Stimulated activated CD8-positive, alpha-beta memory T cell treated with anti-CD3 and anti-CD28 coated beads, Interleukin-4, amount 100 ng/mL, for 48 hours (primary cell): Measurements from ENCODE around the gene MCTP1.

Source experiments
- DNase-seq: peaks from one replicate; pipeline ENCODE4 v3.0.0-alpha.2; 2020

The MCTP1 gene

DNA sequence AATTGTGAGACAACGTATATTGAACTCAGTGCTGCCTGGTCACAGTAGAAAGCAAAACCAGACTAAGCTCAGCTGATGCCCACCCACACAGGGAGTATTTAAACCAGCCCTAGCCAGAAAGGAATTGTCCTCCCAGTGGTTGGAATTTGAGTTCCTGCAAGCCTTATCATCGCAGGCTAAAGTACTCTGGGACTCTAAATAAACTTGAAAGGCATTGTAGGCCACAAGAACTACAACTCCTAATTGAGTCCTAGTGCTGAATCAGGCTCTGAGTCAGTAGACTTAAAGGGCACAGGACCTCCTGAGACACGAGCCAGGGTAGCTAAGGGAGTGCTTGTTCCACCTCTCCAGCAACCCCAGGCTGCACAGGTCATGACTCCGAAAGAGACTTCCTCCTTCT, 171.4 kb downstream of the MCTP1 start:
- no peak for DNase-seq

DNA sequence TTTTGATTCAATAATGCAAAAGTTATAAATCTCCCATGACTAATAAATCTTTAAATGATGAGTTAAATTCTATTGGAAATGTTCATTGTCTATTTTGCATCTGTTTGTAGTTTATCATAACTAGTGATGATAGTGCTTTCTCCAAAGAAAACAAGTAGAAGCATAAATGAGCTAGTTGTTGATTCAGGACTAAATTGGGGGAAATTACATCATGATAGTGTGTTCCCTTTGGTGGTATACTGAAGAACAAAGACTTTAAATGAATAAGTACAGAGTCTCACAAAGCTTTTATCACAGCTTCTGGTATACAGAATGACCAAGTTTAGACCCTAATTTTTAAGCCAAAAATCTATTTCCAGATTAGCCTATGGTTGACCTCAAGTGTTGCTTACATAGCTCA, 173.8 kb downstream of the MCTP1 start:
- DNase-seq: no peak

DNA sequence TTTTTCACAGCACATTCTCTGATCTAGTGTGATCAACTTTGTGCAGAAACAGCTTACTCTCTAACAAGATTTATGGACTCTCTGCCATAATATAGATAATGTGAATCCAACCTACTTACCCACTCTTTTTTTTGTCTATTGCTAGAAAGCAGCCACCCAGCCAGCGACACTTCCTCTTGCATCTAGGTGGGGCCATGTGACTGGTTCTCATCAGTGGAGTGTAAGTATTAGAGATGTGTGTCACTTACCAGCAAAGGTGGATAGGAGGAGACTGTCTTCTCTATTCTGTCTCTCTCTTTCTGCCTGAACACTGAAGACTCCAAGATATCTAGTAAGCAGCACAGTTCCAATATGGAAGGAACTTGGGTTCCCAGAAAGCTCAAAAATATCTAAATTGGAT, 174.8 kb downstream of the MCTP1 start:
- DNase-seq: no peak

DNA sequence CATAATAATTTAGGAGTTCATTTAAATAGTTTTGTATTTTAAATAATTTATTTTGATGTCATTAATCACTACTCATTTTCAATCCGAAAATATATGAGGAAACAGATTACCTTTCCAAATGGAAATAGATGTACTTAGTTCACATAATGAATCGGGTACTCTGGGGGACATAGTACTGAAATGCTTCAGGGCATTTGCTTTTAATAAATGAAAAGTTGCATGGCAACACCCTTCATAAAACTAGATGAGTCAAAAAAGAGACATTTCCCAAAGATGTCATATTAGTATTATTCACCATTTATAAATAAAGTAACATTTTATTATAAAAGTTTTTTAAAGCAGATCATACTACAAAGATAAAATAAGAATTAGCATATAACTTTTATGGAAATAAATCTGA, 177.8 kb downstream of the MCTP1 start:
- no peak for DNase-seq

DNA sequence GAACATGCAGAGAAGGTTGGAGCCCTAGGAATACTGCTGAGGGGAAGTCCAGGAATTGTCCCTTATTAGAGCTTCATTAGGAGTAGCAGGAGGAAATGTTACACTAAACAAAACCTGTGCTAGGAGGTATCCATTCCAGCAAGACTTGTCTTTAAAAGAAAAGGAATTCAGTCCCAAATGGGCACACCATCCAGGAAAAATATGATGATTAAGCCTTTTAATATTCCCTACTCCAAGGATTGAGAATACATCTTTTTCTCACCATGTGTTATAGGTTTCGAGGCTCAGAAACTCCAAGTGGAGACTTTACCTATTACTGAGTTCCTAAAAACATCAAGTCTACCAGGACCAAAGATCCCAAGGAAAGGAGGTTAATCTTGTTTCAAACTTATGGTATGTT, 179.3 kb downstream of the MCTP1 start:
- DNase-seq: no peak

DNA sequence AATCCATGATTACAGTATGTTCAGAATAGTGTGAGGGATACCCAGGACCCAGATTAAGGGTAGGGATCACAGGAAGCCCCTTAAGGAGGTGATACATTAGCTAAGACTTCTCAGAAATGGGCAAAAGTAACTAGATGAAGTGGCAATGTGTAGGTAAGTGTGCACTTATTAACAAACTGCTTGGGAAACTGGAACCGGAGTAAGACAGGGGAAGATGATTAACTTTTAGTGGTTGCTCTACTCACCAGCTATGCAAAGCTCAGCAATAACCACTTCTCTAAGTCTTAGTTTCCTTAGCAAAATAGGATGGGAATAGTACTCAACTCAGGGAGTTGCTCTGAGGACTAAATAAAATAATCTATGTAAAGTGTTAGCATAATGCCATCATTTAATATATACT, 182.2 kb downstream of the MCTP1 start:
- no peak for DNase-seq

DNA sequence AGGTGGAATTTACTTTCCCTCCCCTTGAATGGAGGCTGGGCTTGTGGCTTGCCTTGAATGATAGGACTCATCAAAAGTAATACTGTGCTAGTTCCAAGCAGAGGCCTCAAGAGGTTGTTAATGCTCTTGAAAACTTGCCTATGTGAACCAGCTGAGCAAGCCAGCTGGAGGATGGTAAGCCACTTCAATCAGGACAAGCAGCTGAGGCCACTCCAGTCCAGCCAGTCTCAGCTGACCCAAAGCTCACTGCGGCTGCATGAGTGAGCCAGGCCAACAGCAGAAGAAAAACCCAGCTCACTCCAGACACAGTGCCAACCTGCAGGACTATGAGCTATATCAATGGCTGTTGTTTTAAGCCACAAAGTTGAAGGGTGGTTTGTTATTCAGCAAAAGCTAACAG, 182.8 kb downstream of the MCTP1 start:
- no peak for DNase-seq

DNA sequence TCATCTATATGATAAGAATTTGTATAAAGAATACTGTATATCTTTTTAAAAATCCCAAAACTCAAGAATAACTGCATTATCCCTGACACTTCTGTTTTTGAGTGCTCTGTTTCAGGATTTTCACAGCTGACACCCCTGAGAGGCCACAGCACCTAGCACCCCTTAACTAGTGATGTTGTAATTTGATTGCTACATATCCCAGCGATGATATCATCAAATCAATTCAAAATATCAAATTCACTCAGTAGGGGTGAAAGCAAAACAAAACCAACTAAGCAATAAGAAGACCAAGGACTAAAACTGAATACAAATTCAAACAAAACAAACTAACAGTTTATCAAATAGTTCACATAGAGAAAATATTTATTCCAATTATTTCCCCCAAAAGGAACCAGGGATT, 184.3 kb downstream of the MCTP1 start:
- no peak for DNase-seq

DNA sequence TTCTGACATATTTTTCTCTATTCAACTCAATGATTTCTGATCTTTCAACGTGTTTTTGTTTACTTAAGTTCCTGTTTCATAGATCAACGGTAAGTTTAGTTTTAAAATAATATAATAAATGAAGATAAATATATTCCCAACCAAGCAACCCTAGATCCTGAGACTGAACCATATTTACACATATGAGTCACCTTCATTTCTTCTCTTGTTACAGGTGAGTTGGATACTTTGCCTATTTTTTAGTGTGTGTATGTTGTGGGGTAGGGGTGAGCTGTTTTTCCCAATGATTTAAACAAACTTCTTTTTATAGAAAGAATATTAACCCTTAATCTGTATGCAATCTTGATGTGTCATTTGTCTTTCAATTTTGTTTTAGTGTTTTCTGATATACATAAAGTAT, 186.9 kb downstream of the MCTP1 start:
- DNase-seq: no peak

DNA sequence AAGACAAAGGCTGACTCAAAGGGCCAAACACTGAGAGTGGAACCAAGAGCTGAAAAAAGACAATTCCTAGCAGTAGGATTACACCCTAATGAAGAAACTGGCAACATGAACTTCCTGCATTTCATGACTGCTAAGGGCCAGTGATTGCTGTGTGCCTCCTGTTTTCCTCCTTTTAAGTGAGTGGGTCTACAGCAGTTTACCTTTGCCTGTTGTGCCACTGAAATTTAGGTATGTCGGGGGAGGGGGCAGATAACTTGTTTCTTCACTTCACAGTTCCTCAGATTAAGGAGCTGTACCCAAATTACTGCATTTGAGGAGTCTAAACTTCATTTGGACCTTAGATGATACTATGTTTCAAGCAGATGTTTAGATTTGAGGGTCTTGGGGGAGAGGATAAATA, 191.7 kb downstream of the MCTP1 start:
- no peak for DNase-seq

DNA sequence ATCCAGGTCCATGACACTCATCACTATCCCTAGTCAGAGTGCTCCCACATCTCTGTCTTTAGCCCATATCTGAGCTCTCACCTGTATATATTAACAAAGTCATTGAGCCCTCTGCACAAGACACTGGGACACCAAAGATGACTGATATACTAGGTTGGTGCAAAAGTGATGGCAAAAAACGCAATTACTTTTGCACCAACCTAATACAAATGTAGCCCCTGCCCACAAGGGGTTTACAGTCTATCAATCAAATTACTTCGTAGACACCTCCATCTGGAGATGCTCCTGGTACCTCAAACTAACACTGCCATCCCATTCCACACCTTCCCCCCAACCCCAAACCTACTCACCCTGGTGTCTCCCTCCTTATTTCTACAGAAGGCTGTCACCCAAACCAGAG, 194.1 kb downstream of the MCTP1 start:
- no peak for DNase-seq

DNA sequence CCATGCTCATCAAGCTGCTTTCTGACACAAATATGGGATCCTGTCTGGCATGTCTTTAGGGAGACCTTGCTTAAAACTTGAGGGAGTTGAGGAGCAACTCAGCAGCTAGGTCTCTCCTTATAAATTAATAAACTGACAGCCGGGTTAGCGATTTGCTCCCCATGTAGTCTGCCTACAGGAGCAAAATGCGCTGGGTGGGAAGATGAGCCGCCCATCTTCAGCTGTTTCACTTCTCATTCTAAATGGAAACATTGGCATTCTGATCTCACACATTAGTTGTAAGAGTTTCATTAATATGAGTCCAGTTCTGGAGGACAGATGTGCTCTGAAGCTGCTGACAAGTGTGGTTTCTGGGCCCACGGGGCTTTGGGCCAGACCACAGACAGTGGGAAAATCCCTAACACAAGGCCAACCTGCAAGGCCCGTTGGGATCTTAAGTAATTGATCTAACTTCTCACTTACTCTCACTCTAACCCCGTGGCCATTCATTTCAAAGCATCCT, 197.0 kb downstream of the MCTP1 start:
- no peak for DNase-seq

DNA sequence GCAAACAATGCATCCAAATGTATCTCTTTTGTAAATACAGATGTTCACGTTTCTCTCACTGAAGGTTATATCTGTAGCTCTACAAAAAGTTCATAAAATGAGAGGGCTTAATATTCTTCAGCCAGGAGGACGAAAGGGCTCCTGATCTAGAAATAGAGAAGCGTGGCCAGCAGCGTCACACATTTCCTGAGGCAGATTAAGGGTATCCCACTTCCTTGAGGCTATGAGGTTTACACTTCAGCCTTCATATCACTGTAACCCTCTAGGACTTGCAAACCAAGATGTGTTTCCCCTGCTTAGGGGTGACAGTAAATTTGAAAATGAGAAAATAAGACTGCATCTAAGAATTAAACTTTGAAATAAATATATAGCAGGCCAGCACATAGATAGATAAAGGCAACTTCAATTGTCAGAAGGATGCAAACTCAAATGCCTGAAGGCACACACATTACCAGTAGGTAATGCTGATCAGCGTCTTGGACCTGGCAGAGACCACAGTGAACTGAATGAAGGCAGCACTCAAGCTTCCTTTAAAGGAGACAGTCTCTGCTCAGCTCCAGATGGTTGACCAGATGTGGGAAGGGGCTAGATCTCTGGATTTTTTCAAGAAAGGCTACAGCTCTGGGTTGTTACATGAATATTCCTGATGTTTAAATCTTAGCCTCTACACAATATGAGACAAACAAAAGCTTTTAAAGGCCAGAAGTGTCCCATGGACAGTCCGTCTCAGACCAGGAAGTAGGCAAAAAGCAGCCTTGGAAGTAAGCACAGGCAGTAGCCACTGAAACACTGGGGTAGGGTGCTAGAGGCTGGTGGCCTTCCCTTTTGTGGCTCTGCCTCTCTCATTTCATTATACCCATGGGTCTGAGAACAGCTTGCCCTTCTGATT, 197.7 kb downstream of the MCTP1 start:
- no peak for DNase-seq

DNA sequence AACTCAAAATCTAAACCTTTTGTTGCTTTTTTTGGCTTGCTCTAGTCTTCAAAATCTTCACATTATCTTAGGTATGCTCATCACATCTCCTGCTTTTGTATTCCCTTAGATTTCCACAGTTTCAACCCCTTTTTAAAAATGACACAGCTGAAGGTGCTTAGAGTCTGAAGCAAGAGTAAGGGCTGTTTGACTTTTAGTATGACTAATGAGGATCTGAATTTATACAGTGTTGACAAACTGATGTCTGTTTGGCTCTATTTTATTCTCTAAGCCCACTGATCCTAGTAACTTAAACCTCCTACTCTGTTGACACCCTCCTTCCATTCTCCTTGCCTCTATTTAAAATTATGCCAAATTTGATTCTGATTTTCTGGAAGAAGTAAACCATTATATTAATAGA, 200.1 kb downstream of the MCTP1 start:
- no peak for DNase-seq

DNA sequence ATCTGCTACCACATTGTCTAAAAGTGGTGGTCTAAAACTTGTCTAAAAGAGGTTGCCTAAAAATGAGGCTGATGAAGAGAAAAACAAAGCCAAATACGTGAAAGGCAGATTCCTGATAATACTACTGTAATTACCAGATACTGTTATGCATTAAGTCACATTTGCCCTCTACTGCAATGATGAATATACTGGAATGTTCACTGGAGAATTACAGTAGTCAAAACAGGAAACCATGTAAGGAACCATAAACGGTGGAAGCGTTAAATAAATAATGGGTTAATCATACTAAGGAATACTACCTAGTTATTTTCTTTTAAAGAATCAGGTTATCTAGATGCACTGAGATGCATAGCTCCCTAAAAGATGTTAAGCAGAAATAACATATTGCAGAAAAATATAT, 201.3 kb downstream of the MCTP1 start:
- no peak for DNase-seq

DNA sequence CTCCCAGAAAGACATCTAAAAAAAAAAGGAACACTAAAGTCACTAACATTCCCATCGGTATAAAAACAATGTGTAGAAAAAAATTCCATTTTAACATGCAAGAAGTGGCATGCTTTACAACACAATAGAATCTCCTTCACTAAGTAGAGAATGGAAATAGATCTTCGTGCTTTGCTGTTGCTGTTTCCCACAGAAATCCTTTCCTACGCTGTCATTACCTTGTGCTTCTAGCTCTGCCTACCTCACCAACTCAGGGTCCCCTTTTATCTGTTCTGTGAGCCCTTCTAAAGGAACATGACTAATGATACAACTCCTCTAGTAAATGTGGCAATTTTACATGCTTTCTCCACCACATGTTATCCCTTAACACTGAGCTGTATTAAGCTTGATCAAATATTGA, 202.9 kb downstream of the MCTP1 start:
- no peak for DNase-seq

DNA sequence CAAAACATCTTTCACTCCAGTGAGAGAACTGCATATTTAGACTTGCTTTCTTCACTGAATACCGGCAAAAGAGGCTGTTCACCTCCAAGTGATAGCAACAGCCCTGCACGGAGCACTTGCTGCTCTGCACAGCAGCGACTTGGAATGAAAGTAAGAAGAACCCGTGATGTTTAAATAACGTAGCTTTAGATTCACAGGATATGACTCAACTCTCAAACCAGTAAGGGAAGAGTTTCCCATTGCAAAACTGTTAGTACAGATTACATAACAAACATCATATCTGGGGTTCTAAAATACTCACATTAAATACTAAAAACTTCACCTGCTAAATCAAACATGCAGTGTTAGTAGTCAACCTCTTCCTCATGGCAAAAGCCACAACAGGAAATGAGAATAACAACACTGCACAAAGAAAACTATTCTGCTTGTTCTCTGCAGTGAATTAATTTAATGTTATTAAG, 203.4 kb downstream of the MCTP1 start:
- no peak for DNase-seq

DNA sequence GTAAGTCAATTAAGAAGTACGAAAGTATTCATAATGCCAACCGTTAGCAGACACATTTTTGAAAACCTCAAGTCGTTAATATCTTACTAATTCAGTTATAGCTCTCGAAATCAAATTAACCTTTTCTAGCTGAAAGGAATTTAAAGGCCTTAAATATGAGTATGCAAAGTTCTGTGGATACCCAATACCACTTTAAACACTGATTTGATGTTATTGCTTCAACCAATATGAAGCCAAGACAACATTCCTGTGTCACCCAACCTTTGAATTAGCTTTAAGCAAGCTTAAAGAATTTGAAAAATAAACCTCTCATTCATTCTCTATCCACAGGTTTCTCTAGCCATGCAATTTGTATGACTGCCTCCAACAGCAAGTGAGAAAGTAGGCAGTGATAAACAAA, 204.5 kb downstream of the MCTP1 start:
- DNase-seq: no peak

DNA sequence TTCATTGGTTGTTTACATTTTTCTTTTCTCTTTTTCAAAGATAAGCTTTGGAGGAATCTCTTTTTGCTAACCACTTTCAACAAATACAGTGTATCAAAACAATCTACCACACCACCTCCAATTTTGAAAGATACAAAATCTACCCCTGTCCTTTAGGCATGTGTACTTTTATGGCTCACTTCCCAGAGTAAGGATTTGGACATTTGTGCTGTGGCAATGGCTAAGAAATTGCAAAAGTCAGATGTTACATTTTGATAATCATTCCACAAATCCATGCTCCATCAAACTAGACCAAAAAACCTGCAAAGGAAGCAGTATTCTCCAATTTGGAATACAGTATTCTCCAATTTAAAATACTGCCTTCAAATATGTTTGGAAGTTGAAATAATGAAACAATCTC, 204.9 kb downstream of the MCTP1 start:
- no peak for DNase-seq

DNA sequence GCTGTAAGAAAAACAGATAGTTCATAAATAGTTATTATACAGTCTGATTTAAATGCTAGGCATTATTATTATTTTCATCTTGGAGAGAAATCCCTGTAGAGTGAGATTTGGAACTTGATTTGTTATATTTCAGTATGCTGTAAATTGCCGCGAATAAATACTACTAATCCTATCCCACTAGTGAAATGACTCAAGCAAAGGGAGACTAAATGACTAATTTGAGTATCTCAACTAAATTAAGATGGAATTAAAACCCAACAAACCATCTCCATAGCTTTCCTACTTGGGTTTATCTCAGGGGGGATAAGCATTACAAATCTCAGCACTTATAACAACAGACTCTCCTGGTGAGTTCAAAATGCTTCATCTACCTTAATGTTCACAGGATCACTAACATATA, 206.0 kb downstream of the MCTP1 start:
- DNase-seq: no peak

DNA sequence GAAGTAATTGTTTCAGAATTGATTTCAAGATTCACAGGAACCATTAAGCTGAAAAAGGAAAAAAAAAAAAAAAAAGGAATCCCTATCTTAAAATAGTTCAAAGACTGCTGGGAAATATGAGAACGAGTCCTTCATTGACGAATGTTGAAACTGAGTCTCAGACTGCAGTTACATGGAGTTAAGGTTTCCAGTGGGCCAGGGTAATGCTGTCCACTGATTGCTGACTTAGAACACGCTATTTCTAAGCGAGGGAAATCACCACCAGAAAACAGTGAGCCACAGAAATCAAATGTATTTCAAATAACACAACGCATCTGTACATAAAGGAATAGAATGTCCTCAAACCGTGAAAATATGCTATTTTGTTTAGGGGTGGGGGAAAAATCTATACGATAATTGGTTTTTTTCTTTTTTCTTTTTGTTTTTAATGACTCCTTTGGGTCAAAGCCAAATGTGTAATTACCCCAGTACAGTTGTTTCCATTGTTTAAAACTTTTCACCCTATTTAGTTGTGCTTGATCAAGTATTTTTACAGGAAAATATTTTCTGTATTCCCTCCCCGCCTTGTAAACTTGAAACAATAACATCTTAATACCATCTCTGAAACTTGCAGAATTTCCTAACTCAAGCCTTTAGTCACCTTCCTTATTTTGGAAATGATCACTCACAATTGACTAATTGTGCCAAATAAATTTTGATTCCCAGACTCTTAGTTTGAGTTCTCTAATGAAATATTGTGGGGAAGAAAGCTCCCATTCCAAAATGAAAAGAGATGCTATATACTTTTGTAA, 208.3 kb downstream of the MCTP1 start:
- no peak for DNase-seq

DNA sequence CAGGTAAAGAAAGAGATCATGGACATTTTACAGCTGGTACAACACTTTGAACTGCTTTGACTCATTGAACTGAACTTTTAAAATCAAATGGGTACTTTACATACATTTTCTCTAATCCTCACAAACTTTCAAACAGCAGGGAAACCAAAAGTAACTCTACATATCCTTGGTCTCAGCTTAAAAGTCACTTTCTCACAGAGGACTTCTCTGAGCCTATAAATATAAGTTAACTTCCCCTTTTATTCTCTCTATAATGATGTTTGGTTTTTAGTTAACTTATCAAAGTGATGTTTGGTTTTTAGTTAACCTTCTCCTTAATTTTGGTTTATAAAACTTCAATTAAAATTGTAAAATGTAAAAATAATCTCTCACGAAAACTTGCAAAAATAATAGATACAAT, 209.8 kb downstream of the MCTP1 start:
- no peak for DNase-seq

DNA sequence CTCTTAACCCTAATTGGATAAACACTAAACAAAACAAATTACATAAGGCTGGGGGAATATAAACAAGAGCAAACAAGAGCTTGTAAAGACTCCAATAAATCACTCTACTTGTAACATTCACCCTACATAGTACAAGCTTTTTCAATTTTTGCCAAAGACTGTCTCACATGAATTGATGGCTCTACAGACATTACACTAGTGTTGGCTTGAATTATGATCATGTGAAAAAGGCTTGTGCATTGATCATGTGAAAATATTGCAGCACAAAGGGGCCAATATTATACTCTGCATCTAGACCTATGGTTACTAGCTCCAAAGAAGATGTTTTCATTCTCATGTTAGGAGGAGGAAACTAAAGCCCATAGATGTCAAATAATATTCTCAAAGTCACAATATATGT, 212.6 kb downstream of the MCTP1 start:
- DNase-seq: no peak

DNA sequence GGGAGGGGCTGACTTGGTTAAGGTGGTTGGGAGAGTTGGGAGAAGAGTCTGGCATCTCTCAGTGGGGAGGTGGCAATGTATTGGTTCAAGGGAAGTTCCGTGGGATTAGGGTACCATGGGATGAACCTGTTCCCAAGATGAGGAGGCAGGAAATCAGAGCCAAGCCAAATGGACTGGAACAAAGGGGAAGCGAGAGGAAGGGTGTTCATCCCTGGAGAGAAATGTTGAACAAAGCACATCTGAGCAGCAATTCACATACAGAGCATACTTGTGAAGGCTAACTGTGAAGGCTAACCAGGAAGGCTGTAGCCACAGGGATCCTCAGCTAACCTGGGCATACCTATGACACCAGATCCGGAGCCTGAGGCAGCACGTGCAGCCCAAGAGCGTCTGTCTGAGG, 214.0 kb downstream of the MCTP1 start:
- no peak for DNase-seq
